Cardiac fibroblast (primary cell): ENCODE measurements around the gene PVALEF.

Experiments used
- DNase-seq, 2 donors: peaks; one replicate each; pipeline versions ENCODE4 v3.0.0 to v3.0.0-alpha.2; 2010; ENCODE audit warnings: low read depth in 2 of 2
- H3K4me3 ChIP-seq, 2 donors: replicated peaks in 1 of 2; 1 replicate in 1 of 2; 2 replicates in 1 of 2; pipeline ENCODE4 v1.5.1; 2011; ENCODE audit warnings: low read depth in 2 of 2, low read length in 2 of 2, mild to moderate bottlenecking in 2 of 2, moderate library complexity in 1 of 2
- CTCF ChIP-seq: IDR thresholded peaks from one replicate; pipeline ENCODE4 v1.5.1; 2011; ENCODE audit warnings: low read depth, mild to moderate bottlenecking, low read length, inconsistent platforms

Gene PVALEF

DNA sequence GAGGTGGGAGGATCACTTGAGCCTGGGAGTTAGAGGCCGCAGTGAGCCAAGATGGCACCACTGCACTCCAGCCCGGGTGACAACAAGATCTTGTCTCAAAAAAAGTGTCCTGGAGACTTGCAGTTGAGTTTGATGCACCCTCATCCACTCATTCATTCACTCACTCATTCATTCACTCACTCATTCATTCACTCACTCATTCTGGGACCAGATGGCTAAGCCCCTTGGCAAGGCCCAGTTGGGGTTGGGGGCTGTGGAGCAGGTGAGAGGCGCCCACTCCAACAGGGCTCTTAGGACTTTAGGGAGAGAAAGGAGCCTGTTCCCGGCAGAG is 1.9 kb downstream of the PVALEF start:
- H3K4me3 ChIP-seq, result no peak overlapping the region
- TF ChIP-seq CTCF, result no peak
- no peak for DNase-seq

DNA sequence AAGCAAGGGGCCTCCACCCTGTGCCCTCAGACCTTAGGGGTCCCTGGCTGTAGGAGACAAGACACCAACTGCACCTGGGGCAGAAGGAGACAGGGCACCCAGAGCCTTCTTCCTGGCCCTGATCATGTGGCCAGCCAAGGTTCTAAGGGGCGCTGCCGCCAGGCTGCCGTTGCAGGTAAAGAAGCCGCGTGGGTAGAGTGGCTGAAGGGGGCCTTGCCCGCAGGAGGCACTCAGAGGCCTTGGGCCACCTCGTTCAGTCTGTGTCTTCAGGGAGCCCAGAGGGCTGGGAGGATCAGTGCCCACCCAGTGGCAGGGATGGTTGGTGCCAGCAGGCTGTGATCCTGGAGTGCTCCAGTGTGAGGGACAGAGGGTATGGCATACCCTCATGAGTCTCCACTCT is 2.3 kb downstream of the PVALEF start:
- no peak for TF ChIP-seq CTCF
- DNase-seq, result no peak
- H3K4me3 ChIP-seq, result no peak overlapping the region

GRCh38 chr17:81169870-81170309 is 4.6 kb downstream of the PVALEF start:
- H3K4me3 ChIP-seq, result no peak overlapping the region
- DNase-seq, result no peak
- no peak for TF ChIP-seq CTCF

DNA sequence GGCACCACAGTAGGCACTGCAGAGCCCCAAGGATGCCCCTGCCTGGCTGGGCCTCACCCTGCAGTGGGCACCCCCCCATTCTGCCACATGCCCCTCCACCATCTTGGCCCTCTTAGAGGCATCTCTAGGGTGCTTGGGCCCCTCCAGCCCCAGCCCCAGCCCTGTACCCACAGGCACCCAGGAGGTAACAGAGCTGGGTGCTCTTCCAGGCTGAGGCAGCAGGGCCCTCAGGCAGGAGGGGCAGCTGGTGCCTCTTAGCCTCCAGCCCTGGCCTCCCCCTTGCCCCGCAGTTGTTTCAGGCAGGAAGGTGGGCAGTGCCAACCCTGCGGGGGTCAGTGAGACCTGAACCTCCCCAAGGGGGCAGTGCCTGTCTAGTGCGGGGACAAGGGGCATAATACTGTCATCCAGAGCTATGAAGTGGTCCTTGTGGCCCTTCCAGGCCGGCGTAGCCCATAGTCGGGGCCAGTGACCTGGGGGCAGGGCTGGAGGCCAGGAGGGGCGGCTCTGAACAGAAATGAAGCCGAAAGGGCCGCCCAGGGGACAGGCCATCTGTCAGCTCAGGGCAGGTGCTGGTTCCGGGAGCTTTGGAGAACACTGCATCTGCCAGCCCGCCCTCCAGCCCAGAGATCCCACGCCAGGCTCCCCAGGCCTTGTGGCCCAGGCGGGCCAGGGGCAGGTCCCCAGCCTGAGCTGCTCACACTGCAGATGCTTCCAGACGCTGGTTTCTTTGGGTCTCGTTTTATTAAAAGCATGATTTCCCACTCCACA is 5.6 kb downstream of the PVALEF start:
- H3K4me3 ChIP-seq, result no peak overlapping the region
- no peak for DNase-seq
- no peak for TF ChIP-seq CTCF

GRCh38 chr17:81171941-81172340 is 6.6 kb downstream of the PVALEF start:
- no peak for TF ChIP-seq CTCF
- H3K4me3 ChIP-seq, result no peak overlapping the region
- DNase-seq, result peak; percentile 19 to 29

- DNase-seq, result no peak
- H3K4me3 ChIP-seq, result no peak overlapping the region
- TF ChIP-seq CTCF, result no peak
Observed at GRCh38 chr17:81173052-81173761, 7.9 kb downstream of the PVALEF start.
